GM23338 (cell line): ENCODE measurements around the gene RPL32. TPM values are rescaled to one million over a fixed set of nuclear protein-coding genes. Genes with fewer than 3 reads are reported as not detected.

Experiments used
- ATAC-seq: fragments of 200-7000 bp; cut with Tn5 transposase; 3 replicates; pipeline ENCODE4 v1.9.1; 2020
- DNase-seq: peaks from one replicate; pipeline ENCODE4 v3.0.0-alpha.2; 2015; ENCODE audit warnings: low spot score
- H2AFZ ChIP-seq: fragments of 200-600 bp; sonication (generic); 2 replicates; pipeline ENCODE4 v1.8.0; 2016; ENCODE audit warnings: antibody characterized with exemption, mild to moderate bottlenecking, moderate library complexity
- H3F3A ChIP-seq: fragments of 200-600 bp; sonication (generic); replicated peaks from 2 replicates; pipeline ENCODE4 v1.8.0; 2017; ENCODE audit warnings: antibody characterized with exemption, mixed run types, low read depth
- H3K27ac ChIP-seq: fragments of 200-600 bp; sonication (generic); 2 replicates; pipeline ENCODE4 v1.6.1; 2016; ENCODE audit warnings: low read depth
- H3K27me3 ChIP-seq: fragments of 200-600 bp; sonication (generic); 2 replicates; pipeline ENCODE4 v1.8.0; 2016; ENCODE audit warnings: mild to moderate bottlenecking, mixed run types, moderate library complexity; ENCODE audit not compliant: insufficient read depth
- H3K36me3 ChIP-seq: fragments of 200-600 bp; sonication (generic); 2 replicates; pipeline ENCODE4 v1.8.0; 2016; ENCODE audit warnings: mild to moderate bottlenecking; ENCODE audit not compliant: insufficient read depth
- H3K4me1 ChIP-seq: fragments of 200-600 bp; sonication (generic); 2 replicates; pipeline ENCODE4 v1.8.0; 2016; ENCODE audit warnings: mild to moderate bottlenecking, moderate library complexity; ENCODE audit not compliant: insufficient read depth
- H3K4me2 ChIP-seq: fragments of 200-600 bp; sonication (generic); 2 replicates; pipeline ENCODE4 v1.7.1; 2017; ENCODE audit warnings: mixed run types
- H3K4me3 ChIP-seq: fragments of 200-600 bp; sonication (generic); 2 replicates; pipeline ENCODE4 v1.6.1; 2016; ENCODE audit warnings: mixed run types
- H3K79me2 ChIP-seq: fragments of 200-600 bp; sonication (generic); replicated peaks from 2 replicates; pipeline ENCODE4 v1.8.0; 2017; ENCODE audit warnings: mild to moderate bottlenecking; ENCODE audit not compliant: insufficient read depth
- H3K9me2 ChIP-seq: fragments of 200-600 bp; sonication (generic); 2 replicates; pipeline ENCODE4 v1.8.0; 2017; ENCODE audit not compliant: insufficient read depth
- H4K20me1 ChIP-seq: fragments of 200-600 bp; sonication (generic); replicated peaks from 2 replicates; pipeline ENCODE4 v1.8.0; 2017; ENCODE audit warnings: mild to moderate bottlenecking; ENCODE audit not compliant: insufficient read depth
- H3K27ac Mint-ChIP-seq: 2 replicates; pipeline ENCODE4 v1.8.0; 2020; ENCODE audit warnings: inconsistent platforms, mild to moderate bottlenecking, moderate library complexity, mixed read lengths
- H3K27me3 Mint-ChIP-seq: 3 replicates; pipeline ENCODE4 v1.8.0; 2022; ENCODE audit warnings: low read depth, mild to moderate bottlenecking, moderate library complexity, mixed read lengths, inconsistent platforms; ENCODE audit not compliant: insufficient read depth, poor library complexity
- H3K36me3 Mint-ChIP-seq: 3 replicates; pipeline ENCODE4 v1.8.0; 2021; ENCODE audit warnings: low read depth, mild to moderate bottlenecking, inconsistent platforms, moderate library complexity, mixed read lengths
- H3K4me1 Mint-ChIP-seq: 3 replicates; pipeline ENCODE4 v1.8.0; 2020; ENCODE audit warnings: mild to moderate bottlenecking, inconsistent platforms, mixed read lengths
- H3K4me3 Mint-ChIP-seq: 3 replicates; pipeline ENCODE4 v1.8.0; 2021; ENCODE audit warnings: moderate library complexity, mild to moderate bottlenecking, inconsistent platforms, mixed read lengths
- H3K9me3 Mint-ChIP-seq: 3 replicates; pipeline ENCODE4 v1.8.0; 2020; ENCODE audit warnings: moderate library complexity, mild to moderate bottlenecking, inconsistent platforms, mixed read lengths
- CREB1 ChIP-seq: fragments of 250-450 bp; sonication (Bioruptor Pico); IDR thresholded peaks from 2 replicates; pipeline ENCODE4 v1.5.0; 2020; ENCODE audit warnings: low read depth, mild to moderate bottlenecking, moderate library complexity
- CTCF ChIP-seq, 2 experiments: fragments of 200-600 bp in 1 of 2; sonication (generic) in 1 of 2; conservative IDR thresholded peaks; 2 replicates each; pipeline versions ENCODE4 v1.5.1 to v1.6.1; 2016 to 2017; ENCODE audit warnings: antibody characterized with exemption in 2 of 2, low read depth in 2 of 2, mild to moderate bottlenecking in 2 of 2, moderate library complexity in 1 of 2
- EZH2 ChIP-seq: fragments of 200-600 bp; sonication (generic); IDR thresholded peaks from one replicate; pipeline ENCODE4 v1.8.0; 2017; ENCODE audit warnings: antibody characterized with exemption, mild to moderate bottlenecking, low read depth; ENCODE audit not compliant: unreplicated experiment
- EZH2phosphoT487 ChIP-seq: fragments of 200-600 bp; sonication (generic); IDR thresholded peaks from one replicate; pipeline ENCODE4 v1.8.1; 2018; ENCODE audit warnings: antibody characterized with exemption; ENCODE audit not compliant: unreplicated experiment
- JUNB ChIP-seq: IDR thresholded peaks from one replicate; pipeline ENCODE4 v1.6.1; 2016; ENCODE audit warnings: antibody characterized with exemption; ENCODE audit not compliant: unreplicated experiment
- NANOG ChIP-seq: IDR thresholded peaks from 2 replicates; pipeline ENCODE4 v1.6.1; 2016; ENCODE audit warnings: antibody characterized with exemption, borderline replicate concordance
- POLR2AphosphoS5 ChIP-seq: IDR thresholded peaks from 2 replicates; pipeline ENCODE4 v1.6.1; 2016; ENCODE audit warnings: antibody characterized with exemption, low read depth
- REST ChIP-seq: IDR thresholded peaks from one replicate; pipeline ENCODE4 v1.6.1; 2018; ENCODE audit warnings: antibody characterized with exemption; ENCODE audit not compliant: unreplicated experiment
- STAT1 ChIP-seq: IDR thresholded peaks from one replicate; pipeline ENCODE4 v1.6.1; 2016; ENCODE audit warnings: antibody characterized with exemption; ENCODE audit not compliant: unreplicated experiment
- ZNF114 ChIP-seq: fragments of 250-450 bp; sonication (Bioruptor Pico); IDR thresholded peaks from 2 replicates; pipeline ENCODE4 v1.5.0; 2020; ENCODE audit warnings: mild to moderate bottlenecking, moderate library complexity
- ZNF331 ChIP-seq: fragments of 250-450 bp; sonication (Bioruptor Pico); IDR thresholded peaks from 2 replicates; pipeline ENCODE4 v1.5.0; 2020; ENCODE audit warnings: low read depth, mild to moderate bottlenecking, moderate library complexity
- ZNF462 ChIP-seq: fragments of 250-450 bp; sonication (Bioruptor Pico); IDR thresholded peaks from 2 replicates; pipeline ENCODE4 v1.5.0; 2020; ENCODE audit warnings: mild to moderate bottlenecking, moderate library complexity
- polyA plus RNA-seq: library from polyadenylated mRNA; unstranded; fragments of >200 nt; fragmentation: Nextera tagmentation; extraction: Ambion mirVana; gene quantifications from 2 replicates; pipeline ENCODE4 v1.2.1, GENCODE V29; 2016
- total RNA-seq: library from RNA; depleted of rRNA; stranded (reverse); fragments of >200 nt; shearing (Covaris generic); gene quantifications from 2 replicates; pipeline ENCODE4 v1.2.3, GENCODE V29; 2014
- TF ChIP-seq, protein P1 (sequence below): IDR thresholded peaks from 2 replicates; pipeline ENCODE4 v1.6.1; 2016; ENCODE audit warnings: antibody characterized with exemption

Gene RPL32
- total and polyA plus RNA-seq, 2 experiments from 2014 or later, result 561 to 2,550 TPM

DNA sequence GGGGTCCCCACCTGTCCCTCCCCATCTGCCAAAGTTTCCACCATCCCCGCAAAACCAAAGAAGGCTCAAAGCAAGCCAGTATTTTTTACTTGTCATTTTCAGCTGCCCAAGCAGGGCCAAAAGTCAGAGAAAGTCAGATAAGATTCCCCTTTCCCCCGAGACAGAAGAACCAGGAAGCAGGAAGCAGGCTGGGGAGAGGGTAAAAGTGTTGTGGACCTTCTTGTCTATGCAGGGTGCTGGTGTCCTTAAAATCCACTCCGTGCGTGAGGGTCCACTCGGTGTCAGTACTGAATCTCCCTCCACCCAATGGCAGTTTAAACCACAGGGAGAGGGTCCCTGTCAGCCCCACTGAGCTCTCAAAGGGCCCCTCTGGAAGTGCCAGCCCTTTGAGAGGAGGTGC lies 20.2 kb upstream of the RPL32 start:
- Histone ChIP-seq H3K27me3 (no peaks in the 10 kb centered on the region), H3K79me2 (no peaks in the 10 kb centered on the region), H3K36me3 (no peaks in the 10 kb centered on the region), H2AFZ (no peak overlapping the region), H3K27ac (no peak overlapping the region), H3F3A (no peaks in the 10 kb centered on the region), H3K4me2 (no peak overlapping the region), H4K20me1 (no peaks in the 10 kb centered on the region), H3K4me1 (no peaks in the 10 kb centered on the region), H3K4me3 (no peak overlapping the region), H3K9me2 (no peaks in the 10 kb centered on the region)
- no peak overlapping the region for H3K4me3 Mint-ChIP-seq
- peaks cover 18% of the 10 kb centered on the region for H3K9me3 Mint-ChIP-seq
- ATAC-seq (no peak), DNase-seq (no peak)
- TF ChIP-seq, protein P1, sequence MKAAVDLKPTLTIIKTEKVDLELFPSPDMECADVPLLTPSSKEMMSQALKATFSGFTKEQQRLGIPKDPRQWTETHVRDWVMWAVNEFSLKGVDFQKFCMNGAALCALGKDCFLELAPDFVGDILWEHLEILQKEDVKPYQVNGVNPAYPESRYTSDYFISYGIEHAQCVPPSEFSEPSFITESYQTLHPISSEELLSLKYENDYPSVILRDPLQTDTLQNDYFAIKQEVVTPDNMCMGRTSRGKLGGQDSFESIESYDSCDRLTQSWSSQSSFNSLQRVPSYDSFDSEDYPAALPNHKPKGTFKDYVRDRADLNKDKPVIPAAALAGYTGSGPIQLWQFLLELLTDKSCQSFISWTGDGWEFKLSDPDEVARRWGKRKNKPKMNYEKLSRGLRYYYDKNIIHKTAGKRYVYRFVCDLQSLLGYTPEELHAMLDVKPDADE, result no peak
- no peak for TF ChIP-seq EZH2phosphoT487
- no peak for TF ChIP-seq ZNF462 (CRISPR knock-in tag)
- no peak for TF ChIP-seq JUNB
- TF ChIP-seq EZH2, result no peak
- no peak for TF ChIP-seq POLR2AphosphoS5
- TF ChIP-seq CREB1 (CRISPR knock-in tag), result no peak
- TF ChIP-seq ZNF331 (CRISPR knock-in tag), result no peak
- no peak for TF ChIP-seq ZNF114 (CRISPR knock-in tag)
- TF ChIP-seq NANOG, result no peak
- TF ChIP-seq CTCF (conservative IDR thresholded peaks at IDR 0.05; ENCODE audit: low read depth in 2 of 2), result no peak
- no peak for TF ChIP-seq STAT1
- no peak for TF ChIP-seq REST
- H3K27me3 Mint-ChIP-seq, result peaks cover 12% of the 10 kb centered on the region
- H3K4me1 Mint-ChIP-seq, result no peaks in the 10 kb centered on the region
- no peak overlapping the region for H3K27ac Mint-ChIP-seq
- peaks cover 4% of the 10 kb centered on the region; the same call in 1 of the 3 replicates for H3K36me3 Mint-ChIP-seq
